HepG2 (cell line): ENCODE data around the gene MAEA. TPM values are rescaled to one million over a fixed set of nuclear protein-coding genes. Genes with fewer than 3 reads are reported as not detected.

Experiments
- ATAC-seq: fragments of 200-7000 bp; cut with Tn5 transposase; 3 replicates; pipeline ENCODE4 v1.9.1; 2020; ENCODE audit warnings: mild to moderate bottlenecking, moderate library complexity
- BruUV-seq: library from RNA; stranded (reverse); fragments of 400-500 nt; replicated peaks from 2 replicates; lab custom pipeline; 2021; lab: Mats Ljungman, UMichigan
- CTCF ChIA-PET: fragments of 300-600 bp; formaldehyde crosslinking; extraction: SDS; loops from one replicate; lab custom pipeline; 2021; ENCODE audit warnings: low total read pairs, inconsistent platforms, low intra/inter-chr PET ratio; lab: Yijun Ruan, JAX
- POLR2A ChIA-PET: fragments of 350-600 bp; sonication (Branson Sonifier 250); formaldehyde crosslinking; loops from one replicate; lab custom pipeline; 2020; ENCODE audit warnings: antibody characterized with exemption, inconsistent platforms; lab: Yijun Ruan, JAX
- DNase-seq: peaks from one replicate; pipeline ENCODE4 v3.0.0-alpha.2; 2015; ENCODE audit warnings: low spot score
- FAIRE-seq: peaks from 3 replicates; lab custom pipeline; 2011; peaks lifted over from hg19 to GRCh38; lab: Jason Lieb, UNC
- H2AFZ ChIP-seq: one replicate; pipeline ENCODE4 v1.6.1; 2011; ENCODE audit warnings: low read length, inconsistent platforms
- H3K27ac ChIP-seq: fragments of 300-600 bp; 3 replicates; pipeline ENCODE4 v1.8.0; 2011; ENCODE audit warnings: mixed run types, mild to moderate bottlenecking, mixed read lengths, low read length, inconsistent platforms; ENCODE audit not compliant: insufficient read depth; ENCODE audit errors: extremely low read length
- H3K27me3 ChIP-seq, 2 experiments: fragments of 200-600 bp in 1 of 2; 2 replicates in 1 of 2; 3 replicates in 1 of 2; pipeline versions ENCODE4 v1.6.0 to v1.8.0; 2011; ENCODE audit warnings: low read length in 2 of 2, mild to moderate bottlenecking in 2 of 2, moderate library complexity in 2 of 2, inconsistent platforms in 1 of 2; ENCODE audit not compliant: insufficient read depth in 2 of 2, control insufficient read depth in 1 of 2
- H3K36me3 ChIP-seq, 2 experiments: fragments of 200-600 bp in 1 of 2; replicated peaks in 1 of 2; 2 replicates in 1 of 2; 3 replicates in 1 of 2; pipeline versions ENCODE4 v1.5.1 to v1.8.0; 2011; ENCODE audit warnings: low read length in 2 of 2, inconsistent platforms in 1 of 2; ENCODE audit not compliant: insufficient read depth in 2 of 2, control insufficient read depth in 1 of 2
- H3K4me1 ChIP-seq: 2 replicates; pipeline ENCODE4 v1.5.1; 2012; ENCODE audit warnings: low read length, inconsistent platforms; ENCODE audit not compliant: insufficient read depth
- H3K4me2 ChIP-seq: 2 replicates; pipeline ENCODE4 v1.6.0; 2011; ENCODE audit warnings: low read depth, low read length, inconsistent platforms
- H3K4me3 ChIP-seq, 3 experiments: fragments of 200-600 bp in 1 of 3; sonication (generic), shearing (Covaris generic) in 1 of 3; replicated peaks in 1 of 3; 2 replicates each; pipeline ENCODE4 v1.5.1; 2011 to 2016; ENCODE audit warnings: low read length in 3 of 3, inconsistent platforms in 2 of 3, low read depth in 2 of 3, mild to moderate bottlenecking in 2 of 3, control low read depth in 1 of 3, mixed read lengths in 1 of 3; ENCODE audit not compliant: insufficient read depth in 1 of 3
- H3K79me2 ChIP-seq: one replicate; pipeline ENCODE4 v1.6.1; 2011; ENCODE audit warnings: low read length, inconsistent platforms; ENCODE audit not compliant: insufficient read depth
- H3K9ac ChIP-seq: 2 replicates; pipeline ENCODE4 v1.6.0; 2011; ENCODE audit warnings: mild to moderate bottlenecking, low read depth, low read length, inconsistent platforms; ENCODE audit not compliant: insufficient read depth
- H3K9me3 ChIP-seq: 2 replicates; pipeline ENCODE4 v1.5.1; 2012; ENCODE audit warnings: mild to moderate bottlenecking, low read length
- H4K20me1 ChIP-seq: 2 replicates; pipeline ENCODE4 v1.6.0; 2011; ENCODE audit warnings: inconsistent platforms, mild to moderate bottlenecking, low read length, moderate library complexity; ENCODE audit not compliant: insufficient read depth
- KDM2A ChIP-seq: sonication (generic); formaldehyde crosslinking; IDR thresholded peaks from 2 replicates; pipeline ENCODE4 v1.4.0; 2020; ENCODE audit warnings: low read depth, missing genetic modification reagents, borderline replicate concordance
- MAFG ChIP-seq: sonication (generic); formaldehyde crosslinking; IDR thresholded peaks from 2 replicates; pipeline ENCODE4 v1.5.1; 2020; ENCODE audit warnings: mild to moderate bottlenecking, missing genetic modification reagents
- MEIS2 ChIP-seq: sonication (generic); formaldehyde crosslinking; IDR thresholded peaks from 2 replicates; pipeline ENCODE4 v1.9.0; 2021; ENCODE audit warnings: mild to moderate bottlenecking, missing genetic modification reagents
- NFE2L2 ChIP-seq: fragments of 150-350 bp; IDR thresholded peaks from 2 replicates; pipeline ENCODE4 v1.6.1; 2014; ENCODE audit warnings: low read length
- SOX13 ChIP-seq, 3 experiments: fragments of 450-650 bp in 1 of 3; sonication (generic) in 1 of 3; formaldehyde crosslinking in 1 of 3; IDR thresholded peaks in 2 of 3; conservative IDR thresholded peaks in 1 of 3; 2 replicates each; pipeline versions ENCODE4 v1.5.0 to v1.6.1; 2016 to 2020; ENCODE audit warnings: antibody characterized with exemption in 1 of 3, mild to moderate bottlenecking in 1 of 3, missing compliant biosample characterization in 1 of 3, missing genetic modification reagents in 1 of 3, moderate library complexity in 1 of 3
- TMF1 ChIP-seq: sonication (generic); formaldehyde crosslinking; IDR thresholded peaks from 2 replicates; pipeline ENCODE4 v1.8.1; 2022; ENCODE audit warnings: low read depth, missing genetic modification reagents
- ZNF274 ChIP-seq: sonication (generic); formaldehyde crosslinking; IDR thresholded peaks from 2 replicates; pipeline ENCODE4 v1.5.1; 2020; ENCODE audit warnings: mild to moderate bottlenecking, missing genetic modification reagents
- ZNF589 ChIP-seq: sonication (generic); formaldehyde crosslinking; conservative IDR thresholded peaks from 2 replicates; pipeline ENCODE4 v1.8.0; 2022; ENCODE audit warnings: mild to moderate bottlenecking, moderate library complexity, missing genetic modification reagents
- ZNF749 ChIP-seq: sonication (generic); formaldehyde crosslinking; IDR thresholded peaks from 2 replicates; pipeline ENCODE4 v1.8.0; 2022; ENCODE audit warnings: mild to moderate bottlenecking, missing genetic modification reagents, moderate library complexity, borderline replicate concordance
- ZNF773 ChIP-seq: sonication (generic); formaldehyde crosslinking; IDR thresholded peaks from 2 replicates; pipeline ENCODE4 v1.4.0; 2020; ENCODE audit warnings: missing genetic modification reagents, borderline replicate concordance
- WGBS: methylation state at CpG from one replicate; pipeline ENCODE4 v1.1.6; 2017; ENCODE audit warnings: low lambda C conversion rate; 5-methylcytosine and 5-hydroxymethylcytosine counted together
- in situ Hi-C: cut with HindIII; loops from 2 replicates; pipeline ENCODE4 v1.10.0; 2017; ENCODE audit warnings: low pct_unique_long_range_greater_than_20kb; ENCODE audit not compliant: extremely low pct_ligation_motif_present
- intact Hi-C: fragments of 100-400 bp; cut with micrococcal nuclease; formaldehyde crosslinking; loops from one replicate; pipeline ENCODE4 v1.10.0; 2022; ENCODE audit not compliant: unreplicated experiment
- polyA plus RNA-seq, 8 experiments: library from polyadenylated mRNA; depleted of rRNA in 3 of 8; stranded (reverse) in 7 of 8; unstranded in 1 of 8; fragments of >200 nt; fragmentation: Illumina TruSeq in 4 of 8; extraction: Trizol in 4 of 8; gene quantifications; 2 replicates each; pipeline versions ENCODE4 v1.2.1 to v1.2.3, GENCODE V29; 2011 to 2016; ENCODE audit warnings: low read depth in 4 of 8, missing spikeins in 1 of 8, mixed read lengths in 1 of 8; ENCODE audit not compliant: insufficient read depth in 1 of 8
- total RNA-seq, 5 experiments: library from RNA; depleted of rRNA; stranded (reverse); fragments of >200 nt; fragmentation: Illumina TruSeq; extraction: Trizol; gene quantifications; 2 replicates each; pipeline ENCODE4 v1.2.3, GENCODE V29; 2016; ENCODE audit warnings: low read depth in 1 of 5
- TF ChIP-seq, protein P1 (sequence below): sonication (generic); formaldehyde crosslinking; IDR thresholded peaks from 2 replicates; pipeline ENCODE4 v1.4.0; 2020; ENCODE audit warnings: missing genetic modification reagents
- TF ChIP-seq, protein P2 (sequence below): sonication (generic); formaldehyde crosslinking; IDR thresholded peaks from 2 replicates; pipeline ENCODE4 v1.4.0; 2020; ENCODE audit warnings: mild to moderate bottlenecking, missing genetic modification reagents

Gene MAEA
- total and polyA plus RNA-seq, 2 of the 13 experiments (the other 11 are each of a cell fraction or from before 2014, with no cell fraction given) = 52.0 to 57.1 TPM

DNA sequence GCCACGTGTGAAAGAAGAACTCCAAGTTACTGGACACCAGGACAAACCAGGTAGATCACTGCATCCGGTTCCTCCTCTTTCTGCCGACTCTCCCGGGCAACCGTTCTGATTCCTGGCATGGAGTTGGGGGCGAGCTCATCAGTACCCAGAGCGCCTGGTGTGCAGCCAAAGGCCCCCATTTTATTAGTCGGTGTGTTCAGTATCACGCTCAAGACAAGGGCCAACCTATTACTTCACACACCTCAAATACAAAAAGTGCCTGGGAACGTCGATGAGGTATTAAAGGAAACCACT, 38.0 kb upstream of the MAEA start:
- H3K4me2 ChIP-seq = no peak overlapping the region
- H4K20me1 ChIP-seq = peaks cover 8% of the 10 kb centered on the region
- intact Hi-C loops (no loop called here), in situ Hi-C loops (loop anchor here (5.0 kb wide), 1 partner anchor 91 kb away; no protein-coding TSS in a partner anchor)
- H3K36me3 ChIP-seq = 0 out of 5 replicates have a peak, but pooled peaks cover 0 to 2% of the 10 kb centered on the region in 2 experiments
- FAIRE-seq (no peak), ATAC-seq (no peak), DNase-seq (no peak)
- H3K4me1 ChIP-seq = peaks cover 45% of the 10 kb centered on the region
- no peak overlapping the region for H2AFZ ChIP-seq
- ChIA-PET CTCF (no interaction called here), POLR2A (no interaction called here)
- H3K27ac ChIP-seq = no peak overlapping the region
- 99% methylated on average over 11 of the region's 11 CpGs for WGBS
- TF ChIP-seq MEIS2 = no peak
- TF ChIP-seq NFE2L2 = no peak
- TF ChIP-seq ZNF589 = no peak
- no peak for TF ChIP-seq ZNF773
- H3K4me3 ChIP-seq = no peak overlapping the region
- no peak overlapping the region for H3K9ac ChIP-seq
- no TSS peak for BruUV-seq
- H3K9me3 ChIP-seq = peaks cover 16% of the 10 kb centered on the region; the same call in 1 of the 2 replicates
- no peaks in the 10 kb centered on the region for H3K27me3 ChIP-seq
- peaks cover 30% of the 10 kb centered on the region for H3K79me2 ChIP-seq

DNA sequence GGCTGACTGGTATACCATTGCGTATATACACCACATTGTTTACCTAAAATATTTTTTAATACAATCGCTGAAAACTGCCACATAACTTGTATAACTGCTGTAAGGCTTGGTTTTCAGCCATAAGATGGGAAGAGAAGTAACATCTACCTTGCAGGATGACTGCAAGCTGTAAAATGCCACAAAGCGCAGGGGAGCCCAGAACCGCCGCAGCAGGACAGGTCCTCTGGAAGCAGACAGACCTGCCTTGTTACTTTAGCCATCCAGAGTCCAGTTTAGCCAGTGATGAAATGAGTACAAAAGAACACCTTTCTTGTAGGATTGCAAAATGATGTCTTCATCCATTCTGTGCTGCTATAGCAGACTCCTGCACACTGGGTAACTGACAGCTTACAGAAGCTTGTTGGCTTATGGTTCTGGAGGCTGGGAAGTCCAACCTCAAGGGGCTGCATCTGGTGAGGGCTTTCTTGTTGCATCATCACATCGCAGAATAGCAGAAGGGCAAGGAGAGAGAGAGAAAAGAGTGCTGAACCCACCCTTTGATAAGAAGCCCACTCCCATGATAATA, 36.7 kb upstream of the MAEA start:
- H3K9ac ChIP-seq = no peak overlapping the region
- no peak overlapping the region for H3K4me2 ChIP-seq
- FAIRE-seq (no peak), DNase-seq (peak; percentile 54), ATAC-seq (no peak)
- no peaks in the 10 kb centered on the region for H3K27me3 ChIP-seq
- H2AFZ ChIP-seq = no peak overlapping the region
- no TSS peak for BruUV-seq
- no peaks in the 10 kb centered on the region for H4K20me1 ChIP-seq
- 0 out of 5 replicates have a peak, but pooled peaks cover 0 to 2% of the 10 kb centered on the region in 2 experiments for H3K36me3 ChIP-seq
- H3K9me3 ChIP-seq = peaks cover 23% of the 10 kb centered on the region
- no peak overlapping the region for H3K27ac ChIP-seq
- peaks cover 39% of the 10 kb centered on the region for H3K4me1 ChIP-seq
- POLR2A ChIA-PET = interaction anchor here (1.5 kb wide), 1 partner anchor 94 kb away, joined by 3 read pairs; the partner anchor contains the start of gene UVSSA
- in situ Hi-C loops (loop anchor here (5.0 kb wide), 1 partner anchor 89 kb away; no protein-coding TSS in a partner anchor), intact Hi-C loops (no loop called here)
- H3K79me2 ChIP-seq = peaks cover 17% of the 10 kb centered on the region
- no peak overlapping the region for H3K4me3 ChIP-seq
- 80% methylated on average over 6 of the region's 6 CpGs for WGBS
- CTCF ChIA-PET = no interaction called here
- TF ChIP-seq SOX13 (IDR thresholded peaks at IDR 0.05) (no peak), SOX13 (CRISPR knock-in tag; conservative IDR thresholded peaks at IDR 0.05 in 1 of 2, IDR thresholded peaks at IDR 0.05 in 1 of 2) (0 out of 4 replicates have a peak, but pooled peaks of 1 of the 2 experiments have one; percentile 11), ZNF749 (no peak), ZNF274 (no peak), MAFG (CRISPR knock-in tag) (no peak), TMF1 (CRISPR knock-in tag) (no peak), KDM2A (CRISPR knock-in tag) (no peak)
- TF ChIP-seq, protein P1, sequence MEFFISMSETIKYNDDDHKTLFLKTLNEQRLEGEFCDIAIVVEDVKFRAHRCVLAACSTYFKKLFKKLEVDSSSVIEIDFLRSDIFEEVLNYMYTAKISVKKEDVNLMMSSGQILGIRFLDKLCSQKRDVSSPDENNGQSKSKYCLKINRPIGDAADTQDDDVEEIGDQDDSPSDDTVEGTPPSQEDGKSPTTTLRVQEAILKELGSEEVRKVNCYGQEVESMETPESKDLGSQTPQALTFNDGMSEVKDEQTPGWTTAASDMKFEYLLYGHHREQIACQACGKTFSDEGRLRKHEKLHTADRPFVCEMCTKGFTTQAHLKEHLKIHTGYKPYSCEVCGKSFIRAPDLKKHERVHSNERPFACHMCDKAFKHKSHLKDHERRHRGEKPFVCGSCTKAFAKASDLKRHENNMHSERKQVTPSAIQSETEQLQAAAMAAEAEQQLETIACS (CRISPR knock-in tag) = peak; percentile 42; the same call in 1 of the 2 replicates
- TF ChIP-seq, protein P2, sequence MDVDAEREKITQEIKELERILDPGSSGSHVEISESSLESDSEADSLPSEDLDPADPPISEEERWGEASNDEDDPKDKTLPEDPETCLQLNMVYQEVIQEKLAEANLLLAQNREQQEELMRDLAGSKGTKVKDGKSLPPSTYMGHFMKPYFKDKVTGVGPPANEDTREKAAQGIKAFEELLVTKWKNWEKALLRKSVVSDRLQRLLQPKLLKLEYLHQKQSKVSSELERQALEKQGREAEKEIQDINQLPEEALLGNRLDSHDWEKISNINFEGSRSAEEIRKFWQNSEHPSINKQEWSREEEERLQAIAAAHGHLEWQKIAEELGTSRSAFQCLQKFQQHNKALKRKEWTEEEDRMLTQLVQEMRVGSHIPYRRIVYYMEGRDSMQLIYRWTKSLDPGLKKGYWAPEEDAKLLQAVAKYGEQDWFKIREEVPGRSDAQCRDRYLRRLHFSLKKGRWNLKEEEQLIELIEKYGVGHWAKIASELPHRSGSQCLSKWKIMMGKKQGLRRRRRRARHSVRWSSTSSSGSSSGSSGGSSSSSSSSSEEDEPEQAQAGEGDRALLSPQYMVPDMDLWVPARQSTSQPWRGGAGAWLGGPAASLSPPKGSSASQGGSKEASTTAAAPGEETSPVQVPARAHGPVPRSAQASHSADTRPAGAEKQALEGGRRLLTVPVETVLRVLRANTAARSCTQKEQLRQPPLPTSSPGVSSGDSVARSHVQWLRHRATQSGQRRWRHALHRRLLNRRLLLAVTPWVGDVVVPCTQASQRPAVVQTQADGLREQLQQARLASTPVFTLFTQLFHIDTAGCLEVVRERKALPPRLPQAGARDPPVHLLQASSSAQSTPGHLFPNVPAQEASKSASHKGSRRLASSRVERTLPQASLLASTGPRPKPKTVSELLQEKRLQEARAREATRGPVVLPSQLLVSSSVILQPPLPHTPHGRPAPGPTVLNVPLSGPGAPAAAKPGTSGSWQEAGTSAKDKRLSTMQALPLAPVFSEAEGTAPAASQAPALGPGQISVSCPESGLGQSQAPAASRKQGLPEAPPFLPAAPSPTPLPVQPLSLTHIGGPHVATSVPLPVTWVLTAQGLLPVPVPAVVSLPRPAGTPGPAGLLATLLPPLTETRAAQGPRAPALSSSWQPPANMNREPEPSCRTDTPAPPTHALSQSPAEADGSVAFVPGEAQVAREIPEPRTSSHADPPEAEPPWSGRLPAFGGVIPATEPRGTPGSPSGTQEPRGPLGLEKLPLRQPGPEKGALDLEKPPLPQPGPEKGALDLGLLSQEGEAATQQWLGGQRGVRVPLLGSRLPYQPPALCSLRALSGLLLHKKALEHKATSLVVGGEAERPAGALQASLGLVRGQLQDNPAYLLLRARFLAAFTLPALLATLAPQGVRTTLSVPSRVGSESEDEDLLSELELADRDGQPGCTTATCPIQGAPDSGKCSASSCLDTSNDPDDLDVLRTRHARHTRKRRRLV = no peak
